GM18520 (cell line): ENCODE data around the gene OSGEP.
A peak's percentile ranks its signal among the peaks of the same experiment; 100 is the strongest.

ENCODE experiments used
- ATAC-seq: cut with Tn5 transposase; IDR thresholded peaks from one replicate; pipeline ENCODE4 v1.9.1; 2021; ENCODE audit not compliant: unreplicated experiment

Gene OSGEP

DNA sequence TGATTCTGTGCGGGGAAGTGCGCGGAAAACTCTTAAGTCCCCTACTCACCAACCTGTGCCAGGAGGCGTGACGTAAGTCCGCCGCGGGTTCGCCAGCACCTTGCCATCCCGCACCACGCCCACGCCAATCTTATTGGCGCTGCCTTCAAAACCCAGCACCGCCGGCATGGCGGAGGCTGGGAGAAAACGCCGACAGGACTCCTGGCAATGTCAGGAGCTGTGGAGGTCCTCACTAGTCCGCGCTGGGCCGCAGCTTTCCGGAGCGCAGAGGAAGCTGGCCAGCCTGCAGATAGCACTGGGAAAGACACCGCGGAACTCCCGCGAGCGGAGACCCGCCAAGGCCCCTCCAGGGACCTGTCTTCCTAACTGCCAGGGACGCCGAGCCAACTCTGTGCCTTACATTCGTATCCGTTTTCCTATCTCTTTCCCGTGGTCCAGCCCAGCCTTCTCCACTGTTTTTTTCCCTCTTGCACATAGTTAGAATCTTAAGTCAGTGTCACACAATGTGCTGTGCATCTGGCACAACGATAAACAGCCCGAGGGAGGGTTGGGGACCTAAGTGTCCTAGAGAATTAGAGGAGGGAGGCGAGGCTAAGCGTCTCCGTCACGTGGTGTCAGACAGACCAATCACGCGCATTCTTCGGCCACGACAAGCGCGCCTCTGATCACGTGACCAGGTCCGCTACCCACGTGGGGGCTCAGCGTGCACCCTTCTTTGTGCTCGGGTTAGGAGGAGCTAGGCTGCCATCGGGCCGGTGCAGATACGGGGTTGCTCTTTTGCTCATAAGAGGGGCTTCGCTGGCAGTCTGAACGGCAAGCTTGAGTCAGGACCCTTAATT is at the start of gene OSGEP, which contains the start of gene APEX1:
TSS of gene OSGEP (minus strand) at position 297 of the 839 bp plus-strand sequence. CDS start at position 168, 129 bp downstream.
TSS of gene APEX1 (plus strand) at position 711 of the 839 bp plus-strand sequence. CDS start 420 bp downstream, outside the sequence.
- peak; percentile 73 for ATAC-seq

GRCh38 chr14:20503898-20504297 is 49.3 kb upstream of the OSGEP start:
- no peak for ATAC-seq

GRCh38 chr14:20501346-20501745 is 46.7 kb upstream of the OSGEP start:
- ATAC-seq = no peak

DNA sequence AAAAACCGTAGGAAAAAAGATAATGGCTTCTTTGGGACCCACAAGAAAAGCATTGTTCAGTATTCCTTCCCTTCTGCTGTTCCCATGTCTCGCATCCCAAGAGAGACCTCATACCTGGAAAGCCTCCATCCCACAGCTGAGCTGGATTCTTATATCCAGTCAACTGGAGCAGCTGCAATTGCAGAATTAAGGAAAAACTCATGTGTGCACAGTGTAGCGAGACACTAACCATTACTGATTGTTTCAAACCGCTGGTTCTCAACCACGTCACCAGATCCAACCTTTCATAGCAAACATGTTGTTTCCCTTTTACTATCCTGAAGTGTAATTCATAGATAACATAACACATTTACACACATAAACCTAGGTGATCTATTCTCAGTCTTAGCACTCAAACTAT is 45.3 kb upstream of the OSGEP start:
- no peak for ATAC-seq

DNA sequence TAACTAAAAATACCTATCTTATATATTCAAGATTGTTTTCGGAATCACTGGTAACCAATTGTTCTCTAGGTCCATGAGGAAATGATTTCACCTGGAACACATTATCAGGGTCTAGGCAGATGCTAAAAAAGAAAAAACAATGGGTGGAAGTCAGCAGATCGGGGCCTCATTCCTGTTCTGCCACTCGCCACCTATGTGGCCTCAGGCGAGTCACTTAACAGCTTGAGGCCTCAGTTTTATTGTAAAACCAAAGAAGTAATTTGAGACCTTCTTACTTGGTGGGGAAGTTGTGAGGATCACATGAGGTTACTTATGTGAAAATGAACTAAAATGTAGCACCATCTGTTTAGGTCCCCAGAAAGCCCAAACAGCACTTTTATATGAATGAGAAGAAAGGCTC is 44.5 kb upstream of the OSGEP start:
- ATAC-seq = no peak

GRCh38 chr14:20498622-20499021 is 44.0 kb upstream of the OSGEP start:
- ATAC-seq = no peak

DNA sequence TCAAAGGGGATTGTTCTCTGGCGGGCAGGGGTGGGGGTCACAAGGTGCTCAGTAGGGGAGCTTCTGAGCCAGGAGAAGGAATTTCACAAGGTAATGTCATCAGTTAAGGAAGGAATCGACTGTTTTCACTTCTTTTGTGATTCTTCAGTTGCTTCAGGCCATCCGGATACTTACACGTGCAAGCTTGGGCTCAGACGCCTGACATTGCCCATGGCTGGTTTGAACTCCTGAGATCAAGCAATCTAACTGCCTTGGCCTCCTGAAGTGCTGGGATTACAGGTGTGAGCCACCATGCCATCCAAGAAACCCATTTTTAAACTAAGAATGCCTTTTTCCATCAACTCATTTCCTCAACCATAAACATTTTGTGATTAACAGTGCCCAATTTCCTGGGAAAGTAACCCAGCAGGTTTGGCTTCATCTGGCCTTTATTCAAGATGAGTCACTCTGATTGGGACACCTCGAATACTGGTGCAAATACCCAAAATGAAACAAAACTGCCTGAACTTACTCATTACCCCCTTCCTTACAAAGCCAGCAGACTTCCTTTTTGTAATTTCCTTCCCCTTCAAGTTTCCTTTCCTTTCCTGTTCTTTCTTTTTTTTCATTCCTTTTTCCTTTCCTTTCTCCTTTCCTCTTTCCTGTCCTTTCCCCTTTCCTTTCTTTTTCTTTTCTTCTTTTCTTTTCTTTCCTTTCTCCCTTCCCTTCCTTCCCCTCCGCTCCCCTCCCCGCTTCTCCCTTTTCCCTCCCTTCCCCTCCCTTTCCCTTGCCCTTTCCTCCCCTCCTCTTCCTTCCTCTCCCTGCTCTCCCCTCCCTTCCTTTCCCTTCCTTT is 40.5 kb upstream of the OSGEP start:
- ATAC-seq = no peak

DNA sequence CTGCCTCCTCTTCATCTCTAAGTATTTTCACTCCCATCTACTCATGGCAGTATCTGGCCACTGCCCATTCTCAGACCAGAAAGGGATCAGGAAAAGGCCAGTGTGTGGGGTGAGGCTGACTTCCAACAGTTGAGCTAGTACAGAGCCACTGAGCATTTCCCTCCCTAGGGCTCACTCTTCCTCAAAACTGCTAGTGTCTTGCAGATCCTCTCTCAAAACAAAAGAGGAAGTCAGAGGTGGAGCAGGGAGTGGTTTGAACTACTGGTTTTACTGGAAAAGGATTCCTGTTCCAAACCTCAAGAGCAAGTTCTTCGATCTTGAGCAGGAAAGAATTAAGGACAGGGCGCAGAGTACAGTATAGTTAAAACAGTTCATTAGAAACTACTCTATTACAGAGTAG is 39.0 kb upstream of the OSGEP start:
- no peak for ATAC-seq

GRCh38 chr14:20492486-20492885 is 37.9 kb upstream of the OSGEP start:
- no peak for ATAC-seq

DNA sequence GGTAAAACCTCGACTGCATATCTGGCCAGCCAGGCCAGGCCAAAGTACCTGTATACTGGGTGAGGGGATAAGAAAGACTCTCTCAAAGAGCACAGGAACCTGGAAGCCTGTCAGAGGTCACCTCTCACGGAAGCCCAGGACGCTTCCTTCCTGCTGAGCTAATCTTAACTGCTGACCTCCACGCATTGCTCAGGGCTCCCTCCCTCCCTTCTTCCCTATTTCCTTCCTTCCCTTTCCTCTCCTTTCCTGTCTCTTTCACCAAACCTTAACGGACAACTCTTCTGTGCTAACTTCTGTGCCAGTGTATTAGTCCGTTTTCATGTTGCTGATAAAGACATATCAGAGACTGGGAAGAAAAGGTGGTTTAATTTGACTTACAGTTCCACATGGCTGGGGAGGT is 36.0 kb upstream of the OSGEP start:
- no peak for ATAC-seq

- ATAC-seq = no peak
Measured at GRCh38 chr14:20489093-20489994, 34.7 kb upstream of the OSGEP start.

DNA sequence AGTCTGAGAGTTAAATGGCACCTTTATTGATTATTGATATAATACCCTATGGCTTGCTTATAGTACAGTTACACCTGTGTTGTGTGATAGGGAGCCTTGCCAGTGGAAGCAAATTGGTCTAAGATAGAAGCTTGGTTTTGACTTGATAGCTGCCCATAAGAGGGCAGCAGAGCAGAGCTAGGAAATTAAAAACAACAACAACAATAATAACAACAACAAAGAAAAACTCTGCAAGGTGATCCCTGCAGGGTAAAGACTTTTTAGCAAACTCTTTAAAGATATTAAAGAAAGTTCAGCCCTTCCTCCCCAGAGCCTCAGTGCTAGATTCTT is 32.7 kb upstream of the OSGEP start:
- ATAC-seq = no peak

- no peak for ATAC-seq
Measured at GRCh38 chr14:20486684-20487395, 32.2 kb upstream of the OSGEP start.

- ATAC-seq = no peak
Measured at GRCh38 chr14:20485900-20486299, 31.3 kb upstream of the OSGEP start.

- no peak for ATAC-seq
Measured at GRCh38 chr14:20482382-20482781, 27.8 kb upstream of the OSGEP start.

DNA sequence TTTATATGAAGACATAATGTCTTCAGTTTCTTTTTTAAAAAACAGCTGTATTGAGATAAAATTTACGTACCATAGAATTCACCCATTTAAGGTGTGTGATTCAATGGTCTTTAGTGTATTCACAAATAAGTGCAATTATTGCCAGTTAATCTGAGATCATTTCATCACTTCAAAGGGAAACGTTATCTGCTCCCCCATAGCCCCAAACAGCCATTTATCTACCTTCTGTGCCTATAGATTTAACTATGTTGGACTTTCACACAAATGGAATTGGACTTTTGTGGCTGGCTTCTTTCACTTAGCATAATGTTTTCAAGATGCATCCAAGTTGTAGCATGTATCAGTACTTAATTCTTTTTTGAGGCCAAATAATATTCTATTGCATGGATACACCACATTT is 24.3 kb upstream of the OSGEP start:
- ATAC-seq = no peak

- ATAC-seq = no peak
Measured at GRCh38 chr14:20477211-20477876, 22.7 kb upstream of the OSGEP start.

- no peak for ATAC-seq
Measured at GRCh38 chr14:20476776-20477175, 22.2 kb upstream of the OSGEP start.

GRCh38 chr14:20472536-20473169 is 18.0 kb upstream of the OSGEP start:
- no peak for ATAC-seq

DNA sequence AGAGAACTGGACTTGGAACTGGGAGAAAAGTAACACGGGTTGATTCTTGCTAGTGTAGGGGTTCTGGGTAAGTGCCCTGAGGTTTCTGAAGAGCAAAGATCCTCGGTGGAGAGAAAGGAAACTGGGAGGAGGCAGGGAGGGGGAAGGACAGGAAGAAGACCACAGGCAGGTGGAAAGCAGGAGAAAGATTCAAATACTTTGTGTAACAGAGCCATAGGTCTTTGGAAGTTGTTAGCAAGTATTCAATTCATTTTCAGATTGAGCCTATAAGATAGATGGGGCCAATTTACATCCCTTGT is 15.9 kb upstream of the OSGEP start:
- no peak for ATAC-seq
